HS-5 (cell line): Measurements from ENCODE around the gene KRTAP10-5.
"Not testable (repeated sequence)": the region's sequence is repeated elsewhere in the genome, so short reads cannot be mapped to it uniquely, and the experiment has no call there.

ENCODE experiments used
- DNase-seq: peaks from one replicate; pipeline ENCODE4 v3.0.0-alpha.2; 2012; ENCODE audit warnings: low read depth

The KRTAP10-5 gene

DNA sequence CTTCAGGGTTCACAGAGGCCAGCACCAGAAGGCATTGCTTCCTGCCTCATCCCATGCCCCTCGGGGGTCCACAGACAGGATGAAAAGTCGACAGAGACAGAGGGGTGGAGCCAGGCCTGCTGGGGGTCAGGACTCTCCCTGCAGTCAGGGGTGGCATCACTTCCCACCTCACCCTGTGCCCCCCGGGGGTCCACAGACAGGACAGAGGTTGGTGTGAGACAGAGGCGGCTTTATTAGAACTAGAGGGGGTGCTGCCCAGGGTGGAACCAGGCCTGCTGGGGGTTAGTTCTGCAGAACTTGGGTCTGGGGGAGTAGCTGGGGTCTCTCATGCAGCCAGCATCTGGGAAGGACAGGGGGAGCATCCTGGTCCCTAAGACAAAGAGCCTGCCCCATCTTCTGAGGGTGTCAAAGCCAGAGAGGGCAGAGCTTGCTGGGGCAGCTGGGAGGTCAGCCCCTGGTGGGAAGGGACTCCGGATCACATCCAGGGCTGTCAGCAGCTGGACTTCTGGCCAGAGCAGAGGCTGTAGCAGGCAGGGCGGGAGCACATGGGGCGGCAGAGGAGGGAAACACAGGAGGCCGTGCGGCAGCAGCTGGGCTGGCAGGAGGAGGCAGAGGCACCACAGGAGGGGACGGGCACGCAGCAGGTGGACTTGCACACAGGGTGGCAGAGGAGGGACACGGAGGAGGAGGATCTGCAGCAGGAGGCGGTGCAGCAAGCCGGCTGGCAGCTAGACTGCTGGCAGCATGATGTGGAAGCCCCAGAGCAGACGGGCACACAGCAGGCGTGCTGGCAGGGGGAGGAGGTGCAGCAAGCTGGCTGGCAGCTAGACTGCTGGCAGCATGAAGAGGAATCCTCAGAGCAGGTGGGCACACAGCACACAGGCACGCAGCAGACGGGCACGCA, 10.7 kb upstream of the KRTAP10-5 start:
- not testable (repeated sequence) for DNase-seq

DNA sequence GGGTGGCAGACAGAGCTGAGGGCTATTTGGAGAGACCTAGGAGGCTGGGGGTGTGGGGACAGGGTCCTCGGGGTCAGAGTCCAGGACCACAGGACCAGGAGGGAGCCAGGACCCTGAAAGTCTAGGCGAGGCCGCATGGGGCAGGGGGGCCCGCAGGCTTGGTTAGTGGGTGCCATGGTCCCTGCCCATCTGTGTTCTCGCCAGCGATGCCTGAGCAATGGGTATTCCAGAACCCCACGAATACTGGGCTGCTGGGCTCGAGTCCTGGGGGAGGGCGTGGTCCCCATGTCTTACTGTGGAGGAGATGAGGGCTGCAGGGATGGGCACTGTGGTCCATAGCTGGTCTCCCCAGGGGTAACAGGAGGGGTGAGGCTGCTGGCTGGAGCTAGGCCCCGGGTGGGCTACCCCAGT, 9.9 kb upstream of the KRTAP10-5 start:
- no peak for DNase-seq

DNA sequence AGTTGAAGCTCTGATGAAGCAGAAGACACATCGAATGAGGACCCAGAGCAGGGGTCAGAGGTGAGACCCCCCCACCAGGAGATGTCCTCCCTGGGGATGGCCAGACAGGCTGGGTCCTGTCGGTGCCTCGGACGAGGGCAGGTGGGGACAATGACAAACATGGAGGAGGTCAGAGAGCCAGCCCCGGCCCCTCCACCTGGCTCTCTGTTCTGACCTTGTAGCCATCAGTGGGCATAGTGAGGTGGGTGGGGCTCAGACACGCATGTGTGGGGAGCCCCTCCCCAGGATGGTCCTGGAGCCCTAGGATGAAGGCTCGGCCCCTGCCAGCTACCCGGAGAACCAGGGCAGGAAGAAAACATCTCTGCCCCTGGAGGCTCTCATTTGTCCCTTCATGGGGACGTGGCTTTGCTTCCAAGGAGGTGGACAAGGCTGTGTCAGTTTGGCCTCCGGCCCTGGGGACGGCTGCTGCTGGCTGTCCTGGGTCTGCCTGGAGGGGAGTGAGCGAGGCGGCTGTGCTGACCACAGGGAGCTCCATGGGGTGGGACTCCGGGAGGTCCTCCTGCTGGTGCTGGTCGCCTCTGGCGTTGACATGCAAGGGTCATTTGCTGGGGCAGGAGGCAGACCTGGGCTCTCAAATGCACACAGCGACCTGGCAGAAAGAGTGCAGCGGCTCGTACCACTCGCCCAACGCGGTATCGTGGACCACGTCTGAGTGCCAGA, 9.3 kb upstream of the KRTAP10-5 start:
- DNase-seq = no peak

DNA sequence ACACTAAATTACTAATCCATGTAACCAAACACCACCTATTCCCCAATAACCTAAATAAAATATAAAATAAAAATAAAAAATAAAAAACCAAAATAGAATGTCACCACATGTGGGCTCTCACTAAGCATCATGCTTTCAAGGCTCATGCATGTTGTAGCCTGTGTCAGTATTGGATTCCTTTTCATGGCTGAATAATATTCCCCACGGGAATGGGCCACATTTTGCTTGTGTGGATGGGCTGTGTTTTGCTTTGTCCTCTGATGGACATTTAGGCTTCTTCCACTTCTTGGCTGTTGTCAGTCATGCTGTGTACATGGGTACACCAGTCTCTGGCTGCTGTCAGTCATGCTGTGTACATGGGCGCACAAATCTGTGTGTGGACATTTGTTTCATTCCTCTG, 8.7 kb upstream of the KRTAP10-5 start:
- DNase-seq = no peak

DNA sequence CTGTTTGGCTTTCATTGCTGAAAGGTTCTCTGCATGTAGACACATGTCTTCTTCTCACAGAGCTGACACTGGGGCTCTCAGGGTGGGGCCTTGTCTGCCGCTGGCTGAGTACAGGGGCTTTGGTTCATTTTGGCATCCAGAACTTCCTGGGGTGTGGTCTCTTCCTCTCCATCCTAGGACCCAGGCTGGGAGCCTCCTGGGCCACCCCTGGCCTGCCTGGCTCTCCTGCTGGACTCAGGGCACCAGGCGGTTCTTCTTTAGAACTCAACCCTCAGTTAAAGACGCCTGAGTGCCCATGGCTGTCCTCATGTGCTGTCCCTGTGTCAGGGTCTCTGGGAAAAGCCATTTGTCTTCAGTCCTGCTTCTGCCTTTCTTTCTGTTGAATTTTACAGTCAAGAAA, 5.5 kb upstream of the KRTAP10-5 start:
- DNase-seq = no peak

DNA sequence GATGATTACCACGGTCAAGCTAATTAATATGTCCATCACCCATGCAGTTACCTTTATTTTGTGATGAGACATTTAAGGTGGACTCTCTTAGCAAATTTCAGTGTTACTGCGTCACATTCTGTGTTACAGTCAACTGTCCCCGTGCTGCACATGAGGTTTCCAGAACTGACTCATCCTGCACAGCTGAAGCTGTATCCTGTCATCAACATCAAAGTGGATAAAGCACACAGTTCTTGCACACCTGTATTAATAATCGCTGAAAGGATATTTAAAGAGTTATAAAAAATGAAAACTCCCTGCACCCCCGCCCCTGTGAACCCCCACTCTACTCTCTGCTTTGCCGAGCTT, 3.4 kb upstream of the KRTAP10-5 start:
- DNase-seq = no peak

DNA sequence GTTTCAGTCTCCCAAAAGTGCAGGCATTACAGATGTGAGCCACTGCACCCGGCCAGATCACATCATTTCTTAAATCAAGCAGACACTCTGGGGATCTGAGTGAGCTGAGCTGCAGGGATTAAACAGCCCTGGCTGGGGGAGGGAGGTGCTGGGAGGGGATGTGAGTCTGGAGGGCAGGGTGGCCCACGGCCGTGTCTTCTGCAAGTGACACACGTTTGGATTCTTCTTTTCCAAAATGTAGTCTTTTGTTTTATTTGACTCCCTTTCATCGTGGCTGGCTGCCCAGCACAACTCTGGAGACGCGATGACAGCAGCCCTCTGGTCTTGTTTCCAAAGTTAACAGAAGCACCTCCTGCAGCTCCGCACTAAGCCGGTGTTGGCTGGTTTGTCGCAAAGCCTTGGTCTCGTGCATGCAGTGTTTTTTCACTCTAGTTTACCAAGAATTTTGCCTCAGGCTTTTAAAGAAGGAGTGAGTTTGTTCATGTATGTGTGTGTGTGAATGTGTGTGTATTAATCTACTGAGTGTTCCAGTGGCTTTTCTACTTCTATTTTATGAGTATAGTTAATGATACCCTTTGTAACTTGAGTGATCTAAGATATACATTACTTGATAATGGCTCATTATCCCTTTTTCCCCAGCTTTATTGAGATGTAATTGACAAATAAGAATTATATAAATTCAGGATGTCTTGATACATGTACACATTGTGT, 2.8 kb upstream of the KRTAP10-5 start:
- no peak for DNase-seq

DNA sequence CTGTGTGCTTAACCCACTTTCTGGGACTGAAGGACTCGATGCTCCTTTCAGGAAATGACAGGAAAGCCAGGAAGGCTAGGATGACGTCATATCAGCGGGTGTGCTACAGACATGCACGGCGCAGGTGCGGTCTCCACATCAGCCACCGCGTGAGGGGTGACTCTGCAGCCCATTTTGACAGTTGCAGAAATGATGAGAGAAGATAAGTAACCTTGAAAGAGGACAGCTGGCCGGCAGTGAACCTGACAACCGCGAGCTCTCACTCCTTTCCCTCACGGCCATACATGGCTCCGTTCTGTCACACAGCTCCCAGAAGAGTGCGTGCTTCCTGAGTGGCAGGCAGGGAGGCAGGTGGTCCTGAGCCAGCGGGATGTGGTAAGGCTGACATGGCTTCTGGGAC, 1.7 kb upstream of the KRTAP10-5 start:
- DNase-seq = no peak

DNA sequence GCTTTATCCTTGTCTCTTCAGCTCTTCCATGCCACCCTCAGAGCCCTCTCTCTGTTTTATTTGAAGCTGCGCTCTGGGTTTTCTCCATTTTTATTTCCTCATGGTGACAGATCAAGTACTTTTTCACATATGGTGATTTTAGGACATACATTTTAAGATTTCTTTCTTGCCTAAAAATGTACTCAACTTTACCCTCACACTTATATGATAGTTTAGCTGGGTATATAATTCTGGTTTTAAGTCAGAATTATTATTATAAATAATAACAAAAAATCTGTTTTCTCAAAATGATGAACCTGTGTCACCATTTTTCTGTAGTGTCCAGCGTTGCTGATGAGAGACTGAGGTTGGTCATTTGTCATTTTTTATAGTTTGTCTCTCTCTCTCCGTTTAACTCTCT, 754 bp upstream of the KRTAP10-5 start:
- no peak for DNase-seq

DNA sequence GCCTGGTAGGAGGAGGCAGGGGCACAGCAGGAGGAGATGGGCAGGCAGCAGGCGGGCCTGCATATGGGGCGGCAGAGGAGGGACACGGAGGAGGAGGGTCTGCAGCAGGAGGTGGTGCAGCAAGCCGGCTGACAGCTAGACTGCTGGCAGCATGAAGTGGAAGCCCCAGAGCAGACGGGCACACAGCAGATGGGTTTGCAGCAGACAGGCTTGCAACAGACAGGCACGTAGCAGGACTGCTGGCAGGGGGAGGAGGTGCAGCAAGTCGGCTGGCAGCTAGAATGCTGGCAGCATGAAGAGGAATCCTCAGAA, 615 bp downstream of the KRTAP10-5 start:
- DNase-seq = no peak

DNA sequence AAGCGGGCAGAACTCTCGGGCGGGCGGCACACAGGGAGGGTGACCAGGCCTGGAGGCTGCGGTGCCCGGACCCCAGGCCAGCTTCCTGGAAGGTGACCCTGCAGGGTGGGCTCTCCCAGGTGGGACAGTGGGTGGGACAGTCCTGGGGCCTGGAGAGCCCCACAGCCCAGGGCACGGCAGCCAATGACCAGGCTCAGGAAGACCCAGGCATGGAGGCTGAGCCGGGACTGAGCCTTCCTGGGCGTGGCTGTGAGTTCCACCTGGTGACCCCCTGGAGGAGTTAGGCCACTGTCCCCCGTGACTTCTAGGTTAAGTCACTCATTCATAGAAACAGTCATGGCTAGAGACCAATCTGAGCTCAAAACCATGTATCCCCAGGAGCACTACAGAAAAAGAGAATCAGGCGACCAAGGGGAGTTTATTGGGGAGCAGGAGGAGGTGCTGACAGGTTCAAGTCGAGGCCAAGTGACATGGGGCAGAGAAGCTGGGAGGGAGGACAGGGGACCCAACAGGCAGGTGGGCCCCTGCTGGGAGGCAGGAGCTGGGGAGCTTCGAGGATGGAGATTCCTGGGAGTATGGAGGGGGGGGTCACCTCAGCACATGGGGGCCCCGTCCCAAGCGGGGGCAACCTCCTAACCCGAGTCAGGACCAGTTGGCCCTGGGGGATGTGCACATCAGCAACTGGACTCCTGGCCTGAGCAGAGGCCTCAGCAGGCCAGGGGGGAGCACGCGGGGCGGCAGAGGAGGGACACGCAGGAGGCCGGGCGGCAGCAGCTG, 1.2 kb downstream of the KRTAP10-5 start:
- DNase-seq = no peak

DNA sequence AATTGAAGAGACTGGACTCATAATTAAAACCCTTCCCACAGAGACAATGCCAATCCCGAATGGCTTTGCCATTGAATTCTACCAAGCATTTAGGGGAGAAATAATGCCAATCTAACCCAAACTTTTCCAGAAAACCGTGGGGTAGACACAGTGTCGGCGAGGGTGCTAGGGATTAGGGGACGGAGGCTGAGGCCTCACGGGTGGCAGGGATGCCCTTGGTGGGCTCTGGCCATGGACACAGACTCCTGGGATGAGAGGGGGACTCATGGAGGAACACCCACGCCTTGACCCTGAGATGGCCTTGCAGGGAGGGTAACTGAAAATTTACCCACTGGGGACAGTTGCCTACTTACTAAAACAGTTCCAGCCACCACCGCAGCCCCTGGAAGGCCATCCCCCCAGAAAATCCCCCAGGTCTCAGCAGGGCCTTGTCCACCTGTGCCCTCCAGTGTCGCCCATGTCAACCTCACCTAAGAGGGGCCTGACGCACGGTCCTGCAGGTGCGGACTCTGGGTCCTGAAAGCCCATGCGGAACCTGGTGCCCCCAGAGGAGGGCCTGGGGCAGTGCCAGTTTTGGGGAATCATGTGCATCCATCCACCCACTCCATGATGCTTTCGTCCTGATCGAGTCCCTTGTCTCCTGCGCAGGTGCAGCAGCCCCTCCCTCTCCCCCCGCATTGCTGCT, 1.9 kb downstream of the KRTAP10-5 start:
- no peak for DNase-seq

DNA sequence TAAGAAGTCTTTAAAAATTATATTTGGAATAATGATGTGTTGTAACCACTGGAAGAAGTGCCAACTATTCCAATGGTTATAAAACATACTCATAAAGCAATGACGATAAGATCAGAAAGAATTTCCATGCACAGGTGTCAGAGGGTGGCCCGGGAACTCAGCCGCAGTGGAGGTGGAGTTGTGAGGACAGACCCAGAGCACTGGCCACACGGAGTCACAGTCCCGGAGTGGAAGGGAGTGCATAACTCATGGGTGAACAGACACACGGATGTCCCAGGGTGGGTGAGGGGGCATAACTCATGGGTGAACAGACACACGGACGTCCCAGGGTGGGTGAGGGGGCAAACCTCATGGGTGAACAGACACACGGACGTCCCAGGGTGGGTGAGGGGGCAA, 4.4 kb downstream of the KRTAP10-5 start:
- no peak for DNase-seq

DNA sequence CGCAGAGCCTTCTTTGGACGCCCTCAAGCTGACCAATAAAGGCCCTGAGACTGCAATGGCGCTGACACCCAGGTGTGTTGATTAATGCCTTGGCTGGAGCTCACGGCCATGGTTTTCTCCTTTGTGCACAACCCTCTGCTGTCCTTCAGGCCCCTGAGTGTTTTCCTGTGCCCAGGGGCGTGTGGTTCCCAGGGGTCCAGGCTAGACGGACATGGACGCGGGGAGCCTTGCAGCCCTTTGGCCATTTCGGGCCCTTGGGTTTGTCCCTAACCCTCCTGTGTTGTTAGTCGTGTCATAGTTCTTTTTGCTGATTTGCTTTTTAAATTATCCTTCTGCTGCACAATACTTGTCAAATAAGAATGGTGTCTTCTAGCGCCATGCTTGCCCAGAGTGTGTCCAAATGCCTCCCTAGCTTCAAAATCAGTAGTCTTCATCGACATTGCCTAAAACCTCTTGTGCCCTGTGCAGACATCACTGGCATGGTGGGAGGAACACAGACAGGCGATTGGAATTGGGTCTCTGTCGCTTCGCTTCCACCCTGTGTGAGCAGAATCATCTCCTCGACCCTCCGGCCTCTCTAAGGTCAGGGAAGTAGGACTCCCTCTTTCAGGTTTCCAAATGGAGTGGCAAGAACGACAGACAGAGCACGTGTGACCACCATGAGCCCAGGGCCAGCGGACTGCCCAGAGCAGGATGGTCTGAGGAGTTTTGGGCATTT, 4.9 kb downstream of the KRTAP10-5 start:
- DNase-seq = no peak

DNA sequence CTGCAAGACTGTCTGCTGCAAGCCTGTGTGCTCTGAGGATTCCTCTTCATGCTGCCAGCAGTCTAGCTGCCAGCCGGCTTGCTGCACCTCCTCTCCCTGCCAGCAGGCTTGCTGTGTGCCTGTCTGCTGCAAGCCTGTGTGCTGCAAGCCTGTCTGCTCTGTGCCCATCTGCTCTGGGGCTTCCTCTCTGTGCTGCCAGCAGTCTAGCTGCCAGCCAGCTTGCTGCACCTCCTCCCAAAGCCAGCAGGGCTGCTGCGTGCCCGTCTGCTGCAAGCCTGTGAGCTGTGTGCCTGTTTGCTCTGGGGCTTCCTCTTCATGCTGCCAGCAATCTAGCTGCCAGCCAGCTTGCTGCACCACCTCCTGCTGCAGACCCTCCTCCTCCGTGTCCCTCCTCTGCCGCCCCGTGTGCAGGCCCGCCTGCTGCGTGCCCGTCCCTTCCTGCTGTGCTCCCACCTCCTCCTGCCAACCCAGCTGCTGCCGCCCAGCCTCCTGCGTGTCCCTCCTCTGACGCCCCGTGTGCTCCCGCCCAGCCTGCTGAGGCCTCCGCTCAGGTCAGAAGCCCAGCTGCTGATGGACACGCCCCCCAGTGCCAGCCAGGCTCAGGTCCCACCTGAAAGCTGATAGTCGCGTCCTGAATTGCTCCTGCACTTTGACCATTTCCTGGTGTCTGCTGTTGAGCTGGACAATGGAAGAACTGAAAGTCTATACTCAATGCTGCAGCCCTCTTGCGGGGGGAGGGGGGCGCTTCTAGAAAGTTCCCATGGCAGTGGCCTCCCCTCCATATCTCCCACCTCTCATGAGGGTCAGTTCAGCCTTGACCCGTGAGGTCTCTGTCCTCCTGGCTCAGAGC, 5.7 kb downstream of the KRTAP10-5 start:
- no peak for DNase-seq

DNA sequence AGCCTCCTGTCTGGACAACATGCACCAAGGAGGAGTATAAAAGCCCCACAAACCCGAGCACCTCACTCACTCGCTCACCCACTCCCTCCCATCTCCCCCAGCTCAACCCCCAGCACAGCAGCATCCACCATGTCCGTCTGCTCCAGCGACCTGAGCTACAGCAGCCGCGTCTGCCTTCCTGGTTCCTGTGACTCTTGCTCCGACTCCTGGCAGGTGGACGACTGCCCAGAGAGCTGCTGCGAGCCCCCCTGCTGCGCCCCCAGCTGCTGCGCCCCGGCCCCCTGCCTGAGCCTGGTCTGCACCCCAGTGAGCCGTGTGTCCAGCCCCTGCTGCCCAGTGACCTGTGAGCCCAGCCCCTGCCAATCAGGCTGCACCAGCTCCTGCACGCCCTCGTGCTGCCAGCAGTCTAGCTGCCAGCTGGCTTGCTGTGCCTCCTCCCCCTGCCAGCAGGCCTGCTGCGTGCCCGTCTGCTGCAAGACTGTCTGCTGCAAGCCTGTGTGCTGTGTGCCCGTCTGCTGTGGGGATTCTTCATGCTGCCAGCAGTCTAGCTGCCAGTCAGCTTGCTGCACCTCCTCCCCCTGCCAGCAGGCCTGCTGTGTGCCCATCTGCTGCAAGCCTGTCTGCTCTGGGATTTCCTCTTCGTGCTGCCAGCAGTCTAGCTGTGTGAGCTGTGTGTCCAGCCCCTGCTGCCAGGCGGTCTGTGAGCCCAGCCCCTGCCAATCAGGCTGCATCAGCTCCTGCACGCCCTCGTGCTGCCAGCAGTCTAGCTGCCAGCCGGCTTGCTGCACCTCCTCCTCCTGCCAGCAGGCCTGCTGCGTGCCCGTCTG, 6.6 kb downstream of the KRTAP10-5 start, which contains the start of gene KRTAP10-4:
Gene KRTAP10-4 (plus strand): TSS at position 100 of the 827 bp plus-strand sequence. CDS start 30 bp downstream, at position 130.
- not testable (repeated sequence) for DNase-seq

DNA sequence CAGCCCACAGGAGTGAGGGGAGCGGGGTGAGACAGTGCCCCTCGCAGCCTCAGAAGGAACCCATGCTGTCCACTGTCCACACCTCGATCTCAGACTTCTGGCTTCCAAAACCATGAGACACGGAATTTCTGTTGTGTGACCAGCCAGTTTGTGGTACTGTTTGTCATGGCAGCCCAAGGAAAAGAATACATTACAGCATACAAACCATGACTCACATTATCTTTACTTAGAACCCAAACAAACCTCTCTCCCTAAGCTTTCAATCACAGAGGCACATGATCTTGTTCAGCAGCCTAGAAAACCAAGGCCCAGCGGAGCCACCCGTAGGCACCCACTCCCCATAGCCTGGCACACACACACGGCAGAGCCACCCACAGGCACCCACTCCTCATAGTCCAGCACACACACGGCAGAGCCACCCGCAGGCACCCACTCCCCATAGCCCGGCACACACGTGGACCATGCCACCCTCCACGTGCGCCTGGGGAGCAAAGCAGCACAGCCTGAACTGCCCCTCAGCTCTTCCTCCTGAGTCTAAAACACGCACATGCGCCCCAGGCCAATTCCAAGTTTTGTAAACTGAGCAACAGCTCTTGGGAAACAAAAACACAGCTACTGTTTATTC, 7.3 kb downstream of the KRTAP10-5 start:
- no peak for DNase-seq
